ENCODE data around the gene ERBB2. TPM values are rescaled to one million over a fixed set of nuclear protein-coding genes. Genes with fewer than 3 reads are reported as not detected.

ERBB2 gene
- total and polyA plus RNA-seq, 2 of the 8 experiments (the other 6 are each of a cell fraction or from before 2014, with no cell fraction given), result 183 to 394 TPM

DNA sequence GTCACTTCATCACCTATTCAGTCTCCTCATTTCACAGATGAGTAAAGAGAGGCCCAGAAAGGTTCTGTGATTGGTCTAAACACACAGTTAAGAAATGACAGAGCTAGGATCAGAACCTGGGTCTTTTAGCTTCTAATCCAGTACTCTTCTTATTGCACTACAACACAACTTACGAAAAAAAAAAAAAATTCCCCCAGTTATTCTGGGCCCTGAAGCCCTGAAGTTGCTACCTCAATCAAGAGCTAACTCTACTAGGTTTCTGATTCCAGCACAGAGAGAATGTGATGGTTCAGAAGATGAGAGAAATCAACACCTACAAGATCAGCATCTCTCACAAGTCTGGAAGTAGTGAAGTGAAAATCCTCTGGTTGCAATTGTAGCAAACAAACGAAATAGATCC, 75.2 kb downstream of the ERBB2 start:
- Histone ChIP-seq H4K20me1 (replicated peaks in 1 of 2; ENCODE audit: control insufficient read depth in 1 of 2, insufficient read depth in 2 of 2, low read length in 2 of 2) (no peaks in the 10 kb centered on the region), H3K14ac (ENCODE audit: insufficient read length) (no peak overlapping the region), H3K79me1 (ENCODE audit: low read depth, low read length) (no peaks in the 10 kb centered on the region), H2BK15ac (ENCODE audit: low read length) (no peak overlapping the region), H2AK5ac (ENCODE audit: low read depth, low read length) (no peak overlapping the region), H4K5ac (ENCODE audit: insufficient read length, low read depth, low read length) (no peak overlapping the region), H4K8ac (ENCODE audit: extremely low read depth, insufficient read depth, low read length) (no peak overlapping the region), H3K36me3 (ENCODE audit: control insufficient read depth in 2 of 4, insufficient read depth in 4 of 4, low read length in 3 of 4) (no peaks in the 10 kb centered on the region), H3K4me2 (ENCODE audit: insufficient read depth in 1 of 2, low read depth in 2 of 2, low read length in 2 of 2) (no peak overlapping the region), H3K18ac (ENCODE audit: extremely low read depth, low read length) (no peak overlapping the region), H2AFZ (ENCODE audit: low read length) (no peak overlapping the region), H2BK120ac (replicated peaks; ENCODE audit: low read depth, low read length) (no peak overlapping the region), H3K4me1 (replicated peaks in 1 of 4; ENCODE audit: control insufficient read depth in 3 of 4, insufficient read depth in 4 of 4, low read length in 3 of 4) (no peaks in the 10 kb centered on the region; a peak in 1 of 7 replicates), H3K27me3 (replicated peaks in 1 of 4; ENCODE audit: control insufficient read depth in 3 of 4, extremely low read depth in 1 of 4, insufficient read depth in 3 of 4, low read length in 3 of 4) (no peaks in the 10 kb centered on the region), H3K23me2 (ENCODE audit: low read depth, low read length) (no peaks in the 10 kb centered on the region), H3K9ac (replicated peaks in 1 of 4; ENCODE audit: extremely low read depth in 1 of 4, low read depth in 3 of 4, low read length in 3 of 4) (no peak overlapping the region), H3K23ac (ENCODE audit: insufficient read length) (no peak overlapping the region), H3K56ac (replicated peaks; ENCODE audit: insufficient read length, low read depth, low read length) (no peak overlapping the region), H3K79me2 (ENCODE audit: control insufficient read depth in 1 of 2, insufficient read depth in 2 of 2, low read length in 2 of 2) (no peaks in the 10 kb centered on the region), H3K4ac (replicated peaks; ENCODE audit: insufficient read length, low read depth, low read length) (no peak overlapping the region), H4K91ac (replicated peaks; ENCODE audit: insufficient read length, low read length) (no peak overlapping the region), H2BK5ac (ENCODE audit: low read depth, low read length) (no peak overlapping the region), H3K4me3 (ENCODE audit: extremely low read depth in 1 of 4, insufficient read depth in 2 of 4, low read depth in 3 of 4, low read length in 4 of 4) (no peak overlapping the region), H3K27ac (ENCODE audit: low read depth, low read length) (no peak overlapping the region), H2BK12ac (ENCODE audit: low read depth, low read length) (no peak overlapping the region), H3K9me3 (ENCODE audit: insufficient read depth in 2 of 2, low read depth in 1 of 2, low read length in 1 of 2) (no peaks in the 10 kb centered on the region), H2BK20ac (ENCODE audit: low read length) (no peak overlapping the region)
- no peak for DNase-seq (ENCODE audit: low read depth in 1 of 2, low spot score in 2 of 2)
- no peak for TF ChIP-seq TAF7 (optimal IDR thresholded peaks at IDR 0.05; ENCODE audit: borderline replicate concordance, low read depth, low read length)
- TF ChIP-seq BRCA1 (IDR thresholded peaks at IDR 0.05; ENCODE audit: low read depth, low read length), result no peak
- TF ChIP-seq RAD21 (IDR thresholded peaks at IDR 0.05 in 1 of 2, conservative IDR thresholded peaks at IDR 0.05 in 1 of 2; ENCODE audit: low read depth in 2 of 2, low read length in 2 of 2), result no peak
- no peak for TF ChIP-seq ZNF274 (IDR thresholded peaks at IDR 0.05; ENCODE audit: borderline replicate concordance, extremely low read depth, low read length)
- TF ChIP-seq, protein P1, sequence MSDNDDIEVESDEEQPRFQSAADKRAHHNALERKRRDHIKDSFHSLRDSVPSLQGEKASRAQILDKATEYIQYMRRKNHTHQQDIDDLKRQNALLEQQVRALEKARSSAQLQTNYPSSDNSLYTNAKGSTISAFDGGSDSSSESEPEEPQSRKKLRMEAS (IDR thresholded peaks at IDR 0.05), result no peak
- no peak for TF ChIP-seq HDAC6 (IDR thresholded peaks at IDR 0.05; ENCODE audit: low read depth, low read length)
- 90% methylated on average over 2 of the region's 2 CpGs; no CpG with 5 or more reads in 1 of the 2 experiments for WGBS, 2 experiments (ENCODE audit: extremely low coverage in 1 of 2, insufficient coverage in 1 of 2, insufficient read length in 1 of 2, insufficient replicate concordance in 2 of 2, low coverage in 1 of 2, low lambda C conversion rate in 2 of 2, missing lambda C conversion rate in 1 of 2)
- ChIA-PET CTCF (ENCODE audit: partially characterized antibody) (interaction anchor here (0.5 kb wide), 1 partner anchor 1943 kb away, joined by 4 read pairs; no protein-coding TSS in a partner anchor), POLR2A (ENCODE audit: partially characterized antibody) (no interaction called here)
- no peak for FAIRE-seq
